ENCODE measurements around the gene TSPAN18.

GRCh38 chr11:44936951-44937543, 210.3 kb downstream of the TSPAN18 start:
- no peak for TF ChIP-seq ZNF660 (tag by site-specific recombination; IDR thresholded peaks at IDR 0.05)
- no peak for TF ChIP-seq YY1 (tag by site-specific recombination; IDR thresholded peaks at IDR 0.05)
- no peak for TF ChIP-seq CTCF (tag by site-specific recombination; IDR thresholded peaks at IDR 0.05)
- TF ChIP-seq ZBTB48 (tag by site-specific recombination; IDR thresholded peaks at IDR 0.05), result no peak
- TF ChIP-seq ZNF239 (tag by site-specific recombination; IDR thresholded peaks at IDR 0.05), result no peak
- TF ChIP-seq MZF1 (tag by site-specific recombination; IDR thresholded peaks at IDR 0.05; ENCODE audit: borderline replicate concordance), result no peak
- TF ChIP-seq ELK4 (IDR thresholded peaks at IDR 0.05; ENCODE audit: borderline replicate concordance, low read depth, low read length), result no peak
- TF ChIP-seq SP2 (tag by site-specific recombination; IDR thresholded peaks at IDR 0.05), result no peak
- no peak for TF ChIP-seq IKZF3 (tag by site-specific recombination; IDR thresholded peaks at IDR 0.05)
- no peak for TF ChIP-seq ZNF2 (tag by site-specific recombination; IDR thresholded peaks at IDR 0.05)
- no peak for TF ChIP-seq ZNF280D (tag by site-specific recombination; IDR thresholded peaks at IDR 0.05)
- no peak for TF ChIP-seq SP7 (tag by site-specific recombination; IDR thresholded peaks at IDR 0.05)
- TF ChIP-seq ZNF707 (tag by site-specific recombination; IDR thresholded peaks at IDR 0.05), result no peak
- no peak for TF ChIP-seq ZNF426 (tag by site-specific recombination; IDR thresholded peaks at IDR 0.05)
